ENCODE measurements around the gene CLDND2.

CLDND2 gene

DNA sequence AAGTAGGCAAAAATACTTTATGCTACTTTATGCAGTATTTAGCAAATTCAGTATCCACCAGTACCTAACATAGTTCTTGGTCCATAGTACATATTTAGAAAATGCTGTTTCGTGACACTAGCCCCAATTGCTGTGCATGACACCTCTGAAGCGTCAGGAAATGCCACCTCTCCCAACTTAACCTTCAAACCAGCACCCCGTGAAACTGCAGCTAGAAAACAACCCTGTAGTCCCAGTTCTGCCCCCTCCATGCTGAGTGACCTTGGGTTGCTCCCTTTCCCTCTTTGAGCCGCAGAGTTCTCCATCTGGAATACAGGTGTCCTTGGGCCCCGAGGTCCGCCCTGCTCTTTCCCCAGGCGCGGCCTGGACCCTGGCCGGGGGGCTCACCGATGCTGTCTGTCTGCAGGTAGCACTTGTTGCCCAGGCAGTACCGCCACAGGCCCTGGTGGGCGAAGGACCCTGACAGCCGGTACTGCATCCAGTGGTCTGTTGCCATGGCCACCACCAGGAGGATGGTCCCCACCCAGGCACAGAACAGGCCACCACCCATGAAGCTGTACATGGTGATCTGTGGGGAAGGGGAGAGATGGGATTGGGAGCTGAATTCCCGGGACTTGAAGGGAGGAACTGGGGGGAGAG, 18.2 kb upstream of the CLDND2 start:
- no peak overlapping the region for H3K27ac ChIP-seq

GRCh38 chr19:51382004-51382403, 13.2 kb upstream of the CLDND2 start:
- H3K27ac ChIP-seq: no peak overlapping the region
- no peak for DNase-seq (ENCODE audit: low read depth, low spot score)

More for the DNA sequence above, 18.2 kb upstream of the CLDND2 start:
- DNase-seq (ENCODE audit: low read depth, low spot score): no peak

DNA sequence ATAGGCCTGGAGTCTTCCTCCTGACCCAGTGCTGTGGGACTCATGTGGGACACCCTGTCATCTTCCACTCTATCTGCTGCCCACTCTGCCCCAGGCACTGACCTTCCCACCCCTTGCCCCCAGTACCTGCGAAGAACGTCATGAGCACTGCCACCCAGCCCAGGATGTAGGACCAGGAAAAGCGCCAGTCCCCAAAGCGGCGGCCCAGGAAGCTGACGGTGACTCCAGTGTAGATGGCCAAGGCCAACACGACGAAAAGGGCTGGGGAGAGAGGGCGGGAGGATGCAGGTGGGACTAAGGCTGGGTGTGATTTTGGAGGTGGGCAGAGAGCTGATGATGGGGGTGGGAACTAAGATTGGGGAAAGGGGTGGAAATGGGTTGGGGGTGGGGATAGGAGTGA, 11.6 kb upstream of the CLDND2 start:
- no peak overlapping the region for H3K27ac ChIP-seq
- no peak for DNase-seq (ENCODE audit: low read depth, low spot score)

GRCh38 chr19:51377422-51377821, 8.6 kb upstream of the CLDND2 start:
- H3K27ac ChIP-seq: no peak overlapping the region
- no peak for DNase-seq (ENCODE audit: low read depth, low spot score)

GRCh38 chr19:51375504-51376221, 6.9 kb upstream of the CLDND2 start:
- H3K27ac ChIP-seq: no peak overlapping the region

GRCh38 chr19:51372649-51373504, 4.1 kb upstream of the CLDND2 start, which contains the start of gene NKG7:
Gene NKG7, minus strand, starts transcription at chr19:51372654. Its CDS starts 119 bp downstream, at chr19:51372535.
- no peak within 1 kb of the TSS for H3K27ac ChIP-seq
- no peak for DNase-seq (ENCODE audit: low read depth, low spot score)

More at GRCh38 chr19:51375504-51376221, 6.9 kb upstream of the CLDND2 start:
- no peak for DNase-seq (ENCODE audit: low read depth, low spot score)

DNA sequence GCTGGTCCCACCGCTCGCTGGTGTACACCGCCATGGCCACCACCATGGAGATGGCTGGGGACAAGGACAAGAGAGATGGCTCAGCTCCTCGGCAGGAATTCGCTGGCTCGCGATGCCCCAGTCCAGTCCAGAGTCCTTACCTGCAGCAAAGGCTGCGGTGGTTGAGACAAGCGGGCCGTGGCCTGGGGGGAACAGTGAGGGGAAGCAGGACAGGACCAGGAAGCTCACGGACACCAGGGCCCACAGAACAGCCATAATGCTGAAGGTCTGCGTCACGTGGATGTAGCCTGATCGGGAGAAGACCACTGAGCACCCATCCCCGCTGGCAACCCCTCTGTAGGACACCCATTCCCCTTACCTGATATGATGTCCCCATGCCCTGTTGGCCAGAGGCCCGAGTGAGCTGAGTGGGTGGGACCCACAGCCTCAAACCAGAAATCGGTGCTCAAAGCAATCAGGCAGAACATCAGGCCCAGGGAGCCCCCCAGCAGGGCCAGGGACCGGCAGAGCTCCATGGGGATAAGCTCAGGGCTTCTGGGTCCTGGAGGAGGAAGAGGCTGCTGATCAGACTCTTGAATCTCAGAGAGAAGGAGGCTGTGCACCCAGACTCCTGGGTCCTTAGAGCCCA, 3.3 kb upstream of the CLDND2 start:
- no peak for DNase-seq (ENCODE audit: low read depth, low spot score)
- no peak overlapping the region for H3K27ac ChIP-seq

- DNase-seq (ENCODE audit: low read depth, low spot score): no peak
- no peak overlapping the region for H3K27ac ChIP-seq
Measured at GRCh38 chr19:51371186-51371690, 2.4 kb upstream of the CLDND2 start.

DNA sequence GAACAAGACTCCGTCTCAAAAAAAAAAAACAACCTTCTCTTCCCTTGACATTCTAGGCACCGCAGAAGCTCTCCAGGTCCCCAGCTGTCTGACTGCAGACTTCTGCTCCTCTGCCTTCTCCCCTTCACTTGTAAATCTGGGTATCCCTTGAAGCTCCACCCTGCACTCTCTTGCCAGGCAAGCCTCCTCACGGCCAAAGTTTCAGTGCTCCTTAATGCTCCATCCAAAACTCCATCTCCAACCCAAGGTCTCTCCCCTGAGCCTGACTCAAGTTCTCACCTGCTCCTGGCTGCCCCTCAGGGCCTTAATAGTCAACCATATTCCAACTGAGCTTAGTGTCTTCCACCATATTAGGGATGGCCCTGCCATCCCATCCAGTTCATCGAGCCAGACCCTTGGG, 1.4 kb upstream of the CLDND2 start:
- no peak for DNase-seq (ENCODE audit: low read depth, low spot score)
- H3K27ac ChIP-seq: no peak overlapping the region

GRCh38 chr19:51367565-51368365, 1.0 kb downstream of the CLDND2 start:
- peak overlapping the region; percentile 74 for H3K27ac ChIP-seq
- DNase-seq (ENCODE audit: low read depth, low spot score): peak; percentile 78

GRCh38 chr19:51367255-51367564, 1.6 kb downstream of the CLDND2 start:
- H3K27ac ChIP-seq: peak overlapping the region; percentile 74
- DNase-seq (ENCODE audit: low read depth, low spot score): no peak

DNA sequence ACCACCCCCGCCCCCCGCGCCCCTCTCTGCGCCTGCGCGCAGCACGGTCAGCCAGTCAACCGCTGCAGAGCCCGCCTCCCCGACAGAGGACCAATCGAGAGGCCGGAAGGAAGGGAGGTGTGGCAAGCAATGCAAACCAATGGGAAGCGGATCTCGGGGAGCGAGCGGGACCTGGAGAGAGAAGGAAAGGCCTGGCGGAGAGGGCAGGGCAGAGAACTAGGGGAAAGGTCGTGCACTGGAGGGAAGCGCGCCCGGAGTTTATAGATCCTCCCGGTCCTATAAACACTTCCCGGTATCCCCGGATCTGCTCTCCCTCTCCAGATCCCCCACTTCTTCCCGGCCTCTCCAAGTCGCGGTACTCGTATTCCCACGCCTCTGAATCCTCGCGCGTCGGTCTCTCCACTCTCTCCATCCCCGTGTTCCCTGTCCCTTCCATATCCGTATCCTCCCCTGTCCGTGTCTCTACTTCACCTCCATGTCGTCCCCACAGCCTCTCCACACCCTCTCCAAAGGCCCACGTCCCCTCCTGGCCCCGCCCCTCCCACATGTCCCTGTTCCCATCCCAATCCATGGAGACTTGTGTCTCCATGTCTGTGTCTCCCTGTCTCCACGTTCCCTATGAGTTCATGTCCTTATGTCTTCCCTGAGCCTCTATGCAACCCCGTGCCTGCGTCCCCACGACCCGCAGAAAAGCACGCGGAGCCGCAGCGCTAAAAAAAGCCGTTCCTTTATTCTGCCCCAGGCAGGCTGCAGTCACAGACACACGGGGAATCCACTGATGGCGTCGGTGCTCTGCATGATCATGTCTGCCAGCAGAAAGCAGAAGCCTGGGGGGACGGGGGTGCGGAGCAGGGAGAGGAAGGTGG, 2.2 kb downstream of the CLDND2 start:
- H3K27ac ChIP-seq: peak overlapping the region; percentile 74
- DNase-seq (ENCODE audit: low read depth, low spot score): peak; percentile 89

DNA sequence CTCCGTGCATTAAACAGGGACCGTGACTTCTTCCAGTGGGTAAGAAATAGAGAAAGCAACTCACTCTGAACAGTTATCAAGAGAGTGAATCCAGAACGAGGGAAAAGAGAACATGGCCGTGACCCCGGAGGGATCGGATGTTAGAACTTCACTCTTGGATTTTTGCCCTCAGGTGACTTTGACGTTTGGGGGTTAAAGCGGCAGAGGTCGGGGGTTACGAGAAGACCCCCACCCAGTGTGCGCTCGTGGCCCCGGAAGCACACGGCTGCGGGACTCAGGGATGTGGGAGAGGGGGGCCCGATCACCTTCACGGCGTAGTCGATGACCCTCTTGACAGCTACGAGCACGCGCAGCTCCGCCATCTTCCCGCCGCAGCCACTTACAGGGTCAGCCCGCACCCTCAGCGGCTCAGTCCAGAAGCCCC, 2.8 kb downstream of the CLDND2 start, which contains the start of gene ETFB:
Gene ETFB, minus strand, starts transcription at position 424 of the 424 bp plus-strand sequence. Its CDS starts 62 bp downstream, at position 362.
- peak within 1 kb of the TSS; percentile 74 for H3K27ac ChIP-seq
- DNase-seq (ENCODE audit: low read depth, low spot score): no peak

DNA sequence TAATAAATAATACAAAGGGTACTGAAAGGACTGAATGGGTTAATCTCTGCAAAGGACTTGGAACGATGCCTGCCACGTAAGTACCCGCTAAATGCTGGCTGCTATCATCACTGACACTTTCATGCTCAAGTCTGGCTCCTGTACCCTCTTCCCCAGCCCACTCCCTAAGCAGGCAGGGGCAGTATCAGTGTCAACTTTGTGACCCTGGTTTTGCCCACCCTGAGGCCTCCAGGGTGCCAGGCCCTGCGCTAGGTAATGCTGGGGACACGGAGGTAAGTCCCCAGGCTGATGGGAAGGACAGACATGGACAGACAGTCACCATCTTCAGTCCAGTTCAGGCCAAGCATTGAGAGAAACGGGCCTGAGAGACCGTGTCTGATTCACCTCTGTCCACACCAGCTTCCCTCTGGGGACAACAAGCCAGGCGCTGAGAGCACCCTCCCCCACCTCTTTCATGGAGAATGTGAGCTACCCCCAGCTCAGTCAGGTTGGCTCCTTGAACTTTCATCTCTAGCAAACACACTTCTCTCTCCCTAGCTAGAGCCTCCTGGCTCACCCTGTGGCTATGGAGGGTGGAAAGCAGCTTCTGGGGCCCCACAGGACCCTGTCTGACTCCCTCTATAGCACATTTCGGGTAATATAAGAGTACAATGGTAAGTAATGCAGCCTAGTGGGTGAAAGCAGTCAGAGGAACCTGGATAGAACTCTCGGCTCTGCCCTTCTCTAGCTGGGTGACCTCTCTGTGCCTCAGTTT, 3.4 kb downstream of the CLDND2 start:
- no peak for DNase-seq (ENCODE audit: low read depth, low spot score)
- H3K27ac ChIP-seq: peak overlapping the region; percentile 74

GRCh38 chr19:51364200-51365106, 4.3 kb downstream of the CLDND2 start:
- no peak for DNase-seq (ENCODE audit: low read depth, low spot score)
- H3K27ac ChIP-seq: peak overlapping the region; percentile 74

GRCh38 chr19:51361239-51361638, 7.6 kb downstream of the CLDND2 start:
- no peak overlapping the region for H3K27ac ChIP-seq
- DNase-seq (ENCODE audit: low read depth, low spot score): no peak

GRCh38 chr19:51359294-51359693, 9.5 kb downstream of the CLDND2 start:
- peak overlapping the region; percentile 26 for H3K27ac ChIP-seq
- peak; percentile 73 for DNase-seq (ENCODE audit: low read depth, low spot score)

Data from epithelial cell of prostate (primary cell).